A673 (cell line): ENCODE data around the gene SP2. TPM values are rescaled to one million over a fixed set of nuclear protein-coding genes. Genes with fewer than 3 reads are reported as not detected.

Experiments used
- BruUV-seq: library from RNA; stranded (reverse); fragments of 400-500 nt; replicated peaks from 2 replicates; lab custom pipeline; 2021; lab: Mats Ljungman, UMichigan
- CTCF ChIA-PET: fragments of 300-600 bp; sonication (Branson Sonifier 250); formaldehyde crosslinking; loops from one replicate; lab custom pipeline; 2022; ENCODE audit warnings: antibody characterized with exemption; lab: Charles Lee
- POLR2A ChIA-PET: fragments of 300-600 bp; sonication (Branson Sonifier 250); formaldehyde crosslinking; loops from one replicate; lab custom pipeline; 2022; ENCODE audit warnings: antibody characterized with exemption; ENCODE audit not compliant: low non-redundant PET; lab: Charles Lee
- DNase-seq: peaks from one replicate; pipeline ENCODE4 v3.0.0-alpha.2; 2015; ENCODE audit warnings: low spot score
- H3K27ac ChIP-seq: fragments of 200-600 bp; sonication (generic); 2 replicates; pipeline ENCODE4 v1.5.1; 2016; ENCODE audit warnings: mixed run types, low read depth, mild to moderate bottlenecking, mixed read lengths, antibody characterized with exemption, low read length; ENCODE audit not compliant: poor library complexity, severe bottlenecking
- H3K27me3 ChIP-seq: fragments of 200-600 bp; sonication (generic); replicated peaks from 2 replicates; pipeline ENCODE4 v1.6.1; 2017; ENCODE audit warnings: mixed run types, low read depth, mild to moderate bottlenecking, mixed read lengths, antibody characterized with exemption, low read length; ENCODE audit not compliant: insufficient read depth, poor library complexity
- H3K36me3 ChIP-seq: fragments of 200-600 bp; sonication (generic); 2 replicates; pipeline ENCODE4 v1.6.1; 2016; ENCODE audit warnings: mixed run types, mild to moderate bottlenecking, mixed read lengths, antibody characterized with exemption, low read length; ENCODE audit not compliant: insufficient read depth, poor library complexity, severe bottlenecking
- H3K4me1 ChIP-seq: fragments of 200-600 bp; sonication (generic); 2 replicates; pipeline ENCODE4 v1.6.1; 2017; ENCODE audit warnings: mixed run types, mild to moderate bottlenecking, mixed read lengths, antibody characterized with exemption, low read length; ENCODE audit not compliant: insufficient read depth, poor library complexity, severe bottlenecking
- H3K4me3 ChIP-seq: fragments of 200-600 bp; sonication (generic); 2 replicates; pipeline ENCODE4 v1.5.1; 2016; ENCODE audit warnings: low read depth, mixed run types, mild to moderate bottlenecking, mixed read lengths, low read length; ENCODE audit not compliant: poor library complexity, severe bottlenecking
- H3K9me3 ChIP-seq: fragments of 200-600 bp; sonication (generic); 2 replicates; pipeline ENCODE4 v1.6.1; 2016; ENCODE audit warnings: mixed run types, low read depth, mild to moderate bottlenecking, mixed read lengths, antibody characterized with exemption, low read length; ENCODE audit not compliant: poor library complexity, severe bottlenecking
- EZH2 ChIP-seq: fragments of 200-600 bp; sonication (generic); IDR thresholded peaks from 2 replicates; pipeline ENCODE4 v1.6.1; 2017; ENCODE audit warnings: borderline replicate concordance, low read depth, mild to moderate bottlenecking, mixed read lengths, antibody characterized with exemption, low read length; ENCODE audit not compliant: poor library complexity, severe bottlenecking
- intact Hi-C: fragments of 100-400 bp; cut with micrococcal nuclease; formaldehyde crosslinking; loops from one replicate; pipeline ENCODE4 v1.10.0; 2022; ENCODE audit not compliant: unreplicated experiment
- total RNA-seq: library from RNA; stranded (reverse); gene quantifications from 2 replicates; pipeline ENCODE4 v1.2.3, GENCODE V29; 2021
- TF ChIP-seq, protein P1 (sequence below): fragments of 300-800, 200-600 bp; sonication (generic); conservative IDR thresholded peaks from 2 replicates; pipeline ENCODE4 v1.5.1; 2017; ENCODE audit warnings: low read depth, mild to moderate bottlenecking, antibody characterized with exemption, low read length, moderate library complexity, mixed read lengths

Gene SP2
- total RNA-seq, 1 experiment from 2014 or later = 19.5 TPM

DNA sequence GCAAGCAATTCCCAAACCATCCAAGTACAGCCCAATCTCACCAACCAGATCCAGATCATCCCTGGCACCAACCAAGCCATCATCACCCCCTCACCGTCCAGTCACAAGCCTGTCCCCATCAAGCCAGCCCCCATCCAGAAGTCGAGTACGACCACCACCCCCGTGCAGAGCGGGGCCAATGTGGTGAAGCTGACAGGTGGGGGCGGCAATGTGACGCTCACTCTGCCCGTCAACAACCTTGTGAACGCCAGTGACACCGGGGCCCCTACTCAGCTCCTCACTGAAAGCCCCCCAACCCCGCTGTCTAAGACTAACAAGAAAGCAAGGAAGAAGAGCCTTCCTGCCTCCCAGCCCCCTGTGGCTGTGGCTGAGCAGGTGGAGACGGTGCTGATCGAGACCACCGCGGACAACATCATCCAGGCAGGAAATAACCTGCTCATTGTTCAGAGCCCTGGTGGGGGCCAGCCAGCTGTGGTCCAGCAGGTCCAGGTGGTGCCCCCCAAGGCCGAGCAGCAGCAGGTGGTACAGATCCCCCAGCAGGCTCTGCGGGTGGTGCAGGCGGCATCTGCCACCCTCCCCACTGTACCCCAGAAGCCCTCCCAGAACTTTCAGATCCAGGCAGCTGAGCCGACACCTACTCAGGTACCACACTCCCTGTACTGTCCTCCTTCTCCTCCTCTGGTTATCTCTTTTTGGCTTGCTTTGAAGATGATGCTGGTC lies 20.6 kb downstream of the SP2 start:
- BruUV-seq = TSS peak; percentile 57
- Histone ChIP-seq H3K36me3 (peaks cover 3% of the 10 kb centered on the region), H3K4me3 (no peak overlapping the region), H3K27me3 (no peaks in the 10 kb centered on the region), H3K9me3 (no peaks in the 10 kb centered on the region), H3K27ac (no peak overlapping the region), H3K4me1 (no peaks in the 10 kb centered on the region)
- ChIA-PET POLR2A (no interaction called here), CTCF (no interaction called here)
- DNase-seq = no peak
- TF ChIP-seq EZH2 = no peak
- TF ChIP-seq, protein P1, sequence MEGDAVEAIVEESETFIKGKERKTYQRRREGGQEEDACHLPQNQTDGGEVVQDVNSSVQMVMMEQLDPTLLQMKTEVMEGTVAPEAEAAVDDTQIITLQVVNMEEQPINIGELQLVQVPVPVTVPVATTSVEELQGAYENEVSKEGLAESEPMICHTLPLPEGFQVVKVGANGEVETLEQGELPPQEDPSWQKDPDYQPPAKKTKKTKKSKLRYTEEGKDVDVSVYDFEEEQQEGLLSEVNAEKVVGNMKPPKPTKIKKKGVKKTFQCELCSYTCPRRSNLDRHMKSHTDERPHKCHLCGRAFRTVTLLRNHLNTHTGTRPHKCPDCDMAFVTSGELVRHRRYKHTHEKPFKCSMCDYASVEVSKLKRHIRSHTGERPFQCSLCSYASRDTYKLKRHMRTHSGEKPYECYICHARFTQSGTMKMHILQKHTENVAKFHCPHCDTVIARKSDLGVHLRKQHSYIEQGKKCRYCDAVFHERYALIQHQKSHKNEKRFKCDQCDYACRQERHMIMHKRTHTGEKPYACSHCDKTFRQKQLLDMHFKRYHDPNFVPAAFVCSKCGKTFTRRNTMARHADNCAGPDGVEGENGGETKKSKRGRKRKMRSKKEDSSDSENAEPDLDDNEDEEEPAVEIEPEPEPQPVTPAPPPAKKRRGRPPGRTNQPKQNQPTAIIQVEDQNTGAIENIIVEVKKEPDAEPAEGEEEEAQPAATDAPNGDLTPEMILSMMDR = no peak
- intact Hi-C loops = no loop called here

DNA sequence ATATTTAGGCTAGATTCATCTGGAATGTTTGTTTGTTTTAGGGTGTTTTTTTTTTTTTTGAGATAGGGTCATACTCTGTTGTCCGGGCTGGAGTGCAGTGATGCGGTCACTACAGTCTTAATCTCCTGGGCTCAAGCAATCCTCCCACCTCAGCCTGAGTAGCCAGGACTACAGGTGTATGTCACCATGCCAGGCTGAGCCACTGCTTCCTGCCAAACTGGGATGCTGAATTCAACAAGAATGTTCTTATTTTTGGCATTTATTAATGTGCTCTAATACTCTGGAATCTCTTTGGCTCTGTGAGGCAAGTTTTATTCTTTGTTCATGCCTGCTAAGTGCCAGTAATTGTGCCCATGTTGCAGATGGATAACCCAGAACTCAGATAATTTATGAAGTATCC lies 21.5 kb downstream of the SP2 start:
- H3K4me3 ChIP-seq = no peak overlapping the region
- no TSS peak for BruUV-seq
- ChIA-PET POLR2A (no interaction called here), CTCF (no interaction called here)
- H3K27me3 ChIP-seq = no peaks in the 10 kb centered on the region
- TF ChIP-seq, protein P1 = no peak
- no peak for TF ChIP-seq EZH2
- no peak for DNase-seq
- H3K9me3 ChIP-seq = no peaks in the 10 kb centered on the region
- H3K4me1 ChIP-seq = no peaks in the 10 kb centered on the region
- peaks cover 3% of the 10 kb centered on the region for H3K36me3 ChIP-seq
- no peak overlapping the region for H3K27ac ChIP-seq
- intact Hi-C loops = no loop called here

DNA sequence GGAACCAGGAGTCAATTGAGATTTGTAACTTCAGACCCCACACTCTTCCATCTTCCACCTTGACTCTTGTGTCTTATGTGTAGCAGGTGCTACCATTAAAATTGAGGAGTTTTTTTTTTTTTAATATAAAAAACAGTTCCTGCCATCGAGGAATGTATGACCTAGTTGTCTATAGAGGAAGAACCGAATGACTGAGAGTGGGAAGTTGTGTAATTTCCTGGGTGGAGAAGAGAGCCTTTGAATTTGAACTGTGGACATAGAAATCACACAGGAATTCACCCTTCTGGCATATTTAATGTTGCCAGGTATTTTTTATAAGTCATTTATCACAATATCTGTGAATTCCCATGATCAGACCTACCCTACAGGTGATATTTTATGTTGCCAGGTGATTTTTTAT lies 22.0 kb downstream of the SP2 start:
- POLR2A ChIA-PET = no interaction called here
- H3K27me3 ChIP-seq = no peaks in the 10 kb centered on the region
- no TSS peak for BruUV-seq
- intact Hi-C loops = no loop called here
- DNase-seq = no peak
- no peak overlapping the region for H3K4me3 ChIP-seq
- no peaks in the 10 kb centered on the region for H3K9me3 ChIP-seq
- TF ChIP-seq, protein P1 = no peak
- no peak for TF ChIP-seq EZH2
- H3K4me1 ChIP-seq = no peaks in the 10 kb centered on the region
- CTCF ChIA-PET = no interaction called here
- H3K27ac ChIP-seq = no peak overlapping the region
- peaks cover 6% of the 10 kb centered on the region for H3K36me3 ChIP-seq
